GM18499 (cell line): ENCODE data around the gene GPRIN2.
"Not testable (repeated sequence)": the region's sequence is repeated elsewhere in the genome, so short reads cannot be mapped to it uniquely, and the experiment has no call there.

ENCODE experiments used
- ATAC-seq: cut with Tn5 transposase; IDR thresholded peaks from one replicate; pipeline ENCODE4 v1.9.1; 2021; ENCODE audit warnings: moderate number of reproducible peaks; ENCODE audit not compliant: insufficient read depth, unreplicated experiment

GPRIN2 gene

GRCh38 chr10:46570655-46571054 lies 14.2 kb upstream of the GPRIN2 start:
- ATAC-seq: not testable (repeated sequence)

- not testable (repeated sequence) for ATAC-seq
These were observed 10.7 kb upstream of the GPRIN2 start for GRCh38 chr10:46567151-46567550.

GRCh38 chr10:46565591-46566332 lies 9.3 kb upstream of the GPRIN2 start:
- not testable (repeated sequence) for ATAC-seq

DNA sequence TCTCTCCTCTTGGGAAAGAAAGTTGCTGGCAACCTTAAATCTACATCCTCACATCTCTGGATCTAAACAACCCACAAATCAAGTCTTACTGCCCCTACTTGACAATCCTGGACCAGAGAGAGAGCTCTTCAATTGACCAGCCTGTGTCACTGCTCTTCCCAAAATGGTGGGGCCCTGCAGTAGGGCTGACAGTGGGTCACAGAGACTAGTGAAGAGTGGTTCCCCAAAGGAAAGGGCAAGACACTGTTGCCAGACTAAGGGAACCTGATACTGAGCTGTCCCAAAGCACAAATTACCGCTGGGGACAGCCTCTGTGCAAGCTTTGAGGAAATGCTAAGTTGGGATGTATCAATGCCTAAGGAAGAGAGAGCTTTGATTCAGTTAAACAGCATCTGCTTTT lies 4.5 kb upstream of the GPRIN2 start:
- no peak for ATAC-seq

- no peak for ATAC-seq
These were observed 3.9 kb upstream of the GPRIN2 start for GRCh38 chr10:46560381-46560780.

DNA sequence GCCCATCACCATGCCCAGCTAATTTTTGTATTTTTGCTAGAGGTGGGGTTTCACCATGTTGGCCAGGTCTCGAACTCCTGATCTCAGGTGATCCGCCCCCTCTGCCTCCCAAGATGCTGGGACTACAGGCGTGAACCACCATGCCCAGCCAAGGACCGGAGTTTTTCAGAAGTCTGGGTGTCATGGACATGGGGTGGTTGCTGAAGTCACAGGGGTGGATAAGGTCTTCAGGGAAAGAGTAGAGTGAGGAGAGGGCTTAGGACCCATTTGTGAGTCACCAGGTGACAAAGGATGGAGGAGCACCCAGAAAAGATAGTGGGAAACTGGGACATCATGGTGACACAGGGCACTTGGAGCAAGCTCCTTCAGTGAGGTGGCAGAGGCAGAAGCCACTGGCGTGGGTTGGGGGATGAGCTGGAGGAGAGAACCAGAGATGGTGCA lies 2.8 kb upstream of the GPRIN2 start:
- no peak for ATAC-seq

DNA sequence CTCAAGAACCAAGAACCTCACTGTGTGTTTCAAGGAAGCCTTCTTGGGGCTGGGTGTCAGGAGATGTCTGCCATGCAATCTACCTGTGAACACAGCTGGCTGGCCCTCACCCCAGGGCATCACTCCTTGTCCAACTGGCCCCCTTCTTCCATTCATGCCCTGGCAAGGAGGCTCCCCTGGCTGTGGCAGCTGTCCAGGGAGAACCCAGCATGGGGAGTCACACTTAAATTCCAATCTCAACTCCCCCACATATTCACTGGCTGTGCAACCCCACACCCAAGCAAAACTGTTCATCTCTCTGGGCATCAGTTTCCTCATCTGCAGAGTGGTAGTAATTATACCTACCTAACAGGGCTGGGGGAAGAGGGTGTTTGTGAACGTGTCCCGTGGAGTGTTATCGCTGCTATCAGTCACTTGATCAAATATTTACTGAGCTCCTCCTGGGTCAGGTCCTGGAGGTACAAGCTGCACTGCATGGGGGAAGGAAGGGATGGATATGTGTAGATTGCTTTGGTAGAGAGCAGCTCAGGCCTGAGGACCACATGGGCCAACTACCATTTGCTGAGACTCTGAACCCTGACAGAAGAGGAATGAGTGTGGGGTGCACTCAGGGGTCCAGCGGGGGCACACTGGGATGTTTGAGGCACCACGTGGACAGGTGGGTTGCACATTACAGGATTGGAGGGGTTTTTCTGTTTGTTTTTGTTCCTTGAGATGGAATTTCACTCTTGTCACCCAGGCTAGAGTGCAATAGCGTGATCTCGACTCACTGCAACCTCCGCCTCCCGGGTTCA lies 2.1 kb upstream of the GPRIN2 start:
- ATAC-seq: no peak

DNA sequence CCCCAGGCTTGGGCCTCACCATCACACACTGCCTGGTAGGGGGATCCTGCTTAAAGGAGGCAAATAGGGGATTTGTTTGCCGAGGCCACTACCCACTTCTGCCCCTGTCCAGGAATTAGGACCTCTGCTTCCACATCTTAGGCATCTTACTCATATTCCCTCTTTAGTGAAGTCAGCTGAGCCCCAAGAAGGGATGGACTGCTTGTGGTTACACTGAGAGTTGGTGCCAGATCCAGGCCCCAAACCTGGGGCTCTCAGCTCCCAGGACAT lies 1.6 kb upstream of the GPRIN2 start:
- ATAC-seq: no peak

DNA sequence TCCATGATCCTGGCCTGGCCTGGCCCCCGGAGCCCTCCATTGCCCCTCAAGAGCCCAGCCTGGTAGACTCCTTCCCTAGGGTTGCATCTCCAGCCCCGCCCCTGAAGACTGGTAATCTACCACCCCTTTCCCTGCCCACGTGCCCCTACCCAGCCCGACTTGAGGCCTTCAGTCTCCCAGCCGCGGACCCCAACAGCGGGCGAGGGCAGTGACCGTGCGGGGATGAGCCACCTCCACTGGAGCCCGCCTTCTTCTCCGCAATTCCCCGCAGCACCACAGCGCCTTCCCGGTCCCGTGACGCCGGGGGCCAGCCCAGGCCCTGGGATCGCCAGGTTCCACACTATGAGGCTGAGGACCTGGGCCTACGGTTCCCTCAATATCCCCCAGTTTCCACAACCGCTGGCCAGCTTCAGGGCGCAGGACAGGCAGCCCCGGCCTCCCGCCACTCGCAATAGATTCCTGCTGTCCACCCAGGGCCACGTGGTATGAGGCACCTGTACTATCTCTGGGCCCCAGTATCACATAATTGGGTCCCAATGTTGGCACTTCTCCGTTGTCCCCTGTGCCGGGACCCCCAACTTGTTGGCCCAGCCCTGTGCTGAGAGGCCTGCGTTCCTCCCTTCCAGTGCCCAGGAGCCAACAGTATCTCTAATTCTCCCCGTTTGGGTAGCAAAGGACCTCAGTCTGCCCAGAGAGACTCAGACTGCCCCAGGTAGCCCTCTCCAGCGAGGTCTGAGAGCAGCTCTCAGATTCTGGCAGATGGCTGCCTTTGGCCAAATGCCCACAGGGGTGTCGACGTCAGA lies 1.1 kb upstream of the GPRIN2 start:
- ATAC-seq: no peak

DNA sequence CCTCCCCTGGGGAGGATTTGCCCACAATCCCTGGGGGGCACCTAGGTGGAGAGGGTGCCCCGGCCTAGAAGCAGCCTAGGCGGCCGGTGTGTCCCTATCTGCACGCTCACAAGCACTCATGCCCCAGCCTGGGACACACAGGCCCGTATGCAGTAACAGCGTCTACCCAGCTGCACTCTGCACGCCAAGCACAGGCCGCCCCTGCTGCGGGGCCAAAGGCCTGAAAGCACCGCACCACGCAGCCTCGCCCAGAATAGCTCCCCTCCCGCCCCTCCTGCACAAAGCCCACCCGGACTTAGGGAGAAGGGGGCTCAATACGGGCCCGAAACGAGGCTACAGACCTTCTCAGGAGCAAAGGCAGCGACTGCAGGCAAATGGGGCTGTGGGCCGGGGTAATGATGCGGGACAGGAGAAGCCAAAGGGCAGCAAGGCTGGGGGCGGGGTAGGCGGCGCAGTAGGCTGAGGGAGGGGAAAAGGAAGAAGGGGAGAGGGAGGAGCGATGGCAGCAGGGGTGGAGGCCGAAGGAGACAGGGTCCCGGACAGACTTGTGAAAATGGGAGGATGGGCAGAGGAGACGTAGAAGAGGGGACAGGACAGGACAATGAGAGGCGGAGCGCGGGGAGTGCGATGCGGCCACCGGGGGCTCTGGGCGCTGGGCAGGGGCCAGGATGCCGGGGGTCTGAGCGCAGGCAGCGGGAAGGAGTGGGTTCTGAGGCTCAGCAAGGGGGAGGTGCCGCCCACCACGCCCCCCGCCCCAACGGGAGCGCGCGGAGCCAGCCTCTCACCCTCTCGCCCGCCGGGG lies 544 bp downstream of the GPRIN2 start:
- no peak for ATAC-seq

GRCh38 chr10:46555366-46555712 lies 1.1 kb downstream of the GPRIN2 start:
- no peak for ATAC-seq

- no peak for ATAC-seq
These were observed 2.2 kb downstream of the GPRIN2 start for GRCh38 chr10:46554166-46554781.

- no peak for ATAC-seq
These were observed 3.0 kb downstream of the GPRIN2 start for GRCh38 chr10:46553238-46554049.

- no peak for ATAC-seq
These were observed 3.8 kb downstream of the GPRIN2 start for GRCh38 chr10:46552526-46553237.

GRCh38 chr10:46551701-46552525 lies 4.5 kb downstream of the GPRIN2 start:
- no peak for ATAC-seq

- no peak for ATAC-seq
These were observed 5.4 kb downstream of the GPRIN2 start for GRCh38 chr10:46550795-46551700.
